GM12878 (cell line): ENCODE results near the gene TRIM4. TPM values are rescaled to one million over a fixed set of nuclear protein-coding genes. Genes with fewer than 3 reads are reported as not detected.

ENCODE experiments used
- ATAC-seq: fragments of 200-7000 bp; cut with Tn5 transposase; 3 replicates; pipeline ENCODE4 v1.9.1; 2020; ENCODE audit warnings: mild to moderate bottlenecking, moderate library complexity
- BruUV-seq: library from RNA; stranded (reverse); fragments of 400-500 nt; replicated peaks from 2 replicates; lab custom pipeline; 2021; lab: Mats Ljungman, UMichigan
- CTCF ChIA-PET: fragments of 300-600 bp; sonication (Branson Sonifier 250); formaldehyde crosslinking; extraction: SDS; loops from one replicate; lab custom pipeline; 2021; ENCODE audit warnings: inconsistent platforms; lab: Yijun Ruan, JAX
- POLR2A ChIA-PET: fragments of 350-600 bp; formaldehyde crosslinking; extraction: SDS; loops from one replicate; lab custom pipeline; 2021; ENCODE audit warnings: inconsistent platforms; lab: Charles Lee
- RAD21 ChIA-PET: fragments of 300-600 bp; sonication (Branson Sonifier 250); formaldehyde crosslinking; loops from one replicate; lab custom pipeline; 2023; ENCODE audit warnings: antibody characterized with exemption; ENCODE audit not compliant: unreplicated experiment; lab: Charles Lee
- SMC1A ChIA-PET: fragments of 300-600 bp; sonication (Branson Sonifier 250); formaldehyde crosslinking; loops from one replicate; lab custom pipeline; 2023; ENCODE audit not compliant: unreplicated experiment, uncharacterized antibody; lab: Charles Lee
- DNase-seq: peaks from one replicate; pipeline ENCODE4 v3.0.0-alpha.2; 2011; ENCODE audit warnings: low read depth, low spot score
- FAIRE-seq: peaks from 3 replicates; lab custom pipeline; 2011; peaks lifted over from hg19 to GRCh38; lab: Jason Lieb, UNC
- H2AFZ ChIP-seq: 2 replicates; pipeline ENCODE4 v1.6.0; 2011; ENCODE audit warnings: low read depth, low read length, control low read depth; ENCODE audit not compliant: control insufficient read depth
- H3K27ac ChIP-seq: 2 replicates; pipeline ENCODE4 v1.5.1; 2011; ENCODE audit warnings: control low read depth; ENCODE audit not compliant: control insufficient read depth, insufficient read depth
- H3K27me3 ChIP-seq, 2 experiments: replicated peaks in 1 of 2; 2 replicates each; pipeline versions ENCODE4 v1.6.0 to v1.6.1; 2011; ENCODE audit warnings: low read length in 1 of 2; ENCODE audit not compliant: control insufficient read depth in 2 of 2, insufficient read depth in 2 of 2
- H3K36me3 ChIP-seq, 2 experiments: 2 replicates each; pipeline ENCODE4 v1.5.1; 2011; ENCODE audit warnings: low read length in 1 of 2; ENCODE audit not compliant: control insufficient read depth in 2 of 2, insufficient read depth in 2 of 2
- H3K4me1 ChIP-seq: 2 replicates; pipeline ENCODE4 v1.6.1; 2011; ENCODE audit warnings: mild to moderate bottlenecking, low read length, moderate library complexity, mixed read lengths; ENCODE audit not compliant: control insufficient read depth, insufficient read depth
- H3K4me2 ChIP-seq: 2 replicates; pipeline ENCODE4 v1.6.0; 2011; ENCODE audit warnings: control low read depth; ENCODE audit not compliant: control insufficient read depth, insufficient read depth
- H3K4me3 ChIP-seq: fragments of 200-600 bp; sonication (generic); 2 replicates; pipeline ENCODE4 v1.5.1; 2016
- H3K79me2 ChIP-seq: 2 replicates; pipeline ENCODE4 v1.6.0; 2011; ENCODE audit warnings: low read length; ENCODE audit not compliant: control insufficient read depth, insufficient read depth
- H3K9ac ChIP-seq: 2 replicates; pipeline ENCODE4 v1.8.0; 2011; ENCODE audit warnings: low read length, control low read depth, mixed read lengths; ENCODE audit not compliant: control insufficient read depth, insufficient read depth
- H3K9me3 ChIP-seq: replicated peaks from 3 replicates; pipeline ENCODE4 v1.5.1; 2011; ENCODE audit warnings: mild to moderate bottlenecking, low read length; ENCODE audit not compliant: control insufficient read depth, insufficient read depth
- H4K20me1 ChIP-seq: 2 replicates; pipeline ENCODE4 v1.6.0; 2011; ENCODE audit not compliant: control insufficient read depth, insufficient read depth
- CBFB ChIP-seq: IDR thresholded peaks from 2 replicates; pipeline ENCODE4 v1.6.1; 2016; ENCODE audit warnings: antibody characterized with exemption, low read depth
- CREM ChIP-seq: IDR thresholded peaks from 2 replicates; pipeline ENCODE4 v1.6.1; 2014; ENCODE audit warnings: antibody characterized with exemption, low read depth
- DPF2 ChIP-seq: fragments of 450-650 bp; IDR thresholded peaks from 2 replicates; pipeline ENCODE4 v1.6.1; 2017; ENCODE audit warnings: mild to moderate bottlenecking
- GABPA ChIP-seq: IDR thresholded peaks from 2 replicates; pipeline ENCODE4 v1.6.1; 2014; ENCODE audit warnings: antibody characterized with exemption, low read depth, mild to moderate bottlenecking, inconsistent platforms
- HCFC1 ChIP-seq: fragments of 150-350 bp; IDR thresholded peaks from 2 replicates; pipeline ENCODE4 v1.6.1; 2014; ENCODE audit warnings: low read length
- IKZF1 ChIP-seq: fragments of 450-650 bp; conservative IDR thresholded peaks from 2 replicates; pipeline ENCODE4 v1.6.1; 2017; ENCODE audit warnings: antibody characterized with exemption, mild to moderate bottlenecking
- MYB ChIP-seq: fragments of 150-350 bp; IDR thresholded peaks from 2 replicates; pipeline ENCODE4 v1.6.1; 2014; ENCODE audit warnings: mild to moderate bottlenecking, low read depth, low read length, borderline replicate concordance
- NFXL1 ChIP-seq: fragments of 450-650 bp; IDR thresholded peaks from 2 replicates; pipeline ENCODE4 v1.6.1; 2017; ENCODE audit warnings: antibody characterized with exemption, mild to moderate bottlenecking, borderline replicate concordance
- NFYA ChIP-seq: IDR thresholded peaks from 2 replicates; pipeline ENCODE4 v1.6.1; 2011; ENCODE audit warnings: low read depth, mild to moderate bottlenecking, low read length, improper control_type of control experiment, borderline replicate concordance
- RELB ChIP-seq: fragments of 450-650 bp; IDR thresholded peaks from 2 replicates; pipeline ENCODE4 v1.6.1; 2017; ENCODE audit warnings: low read depth, mild to moderate bottlenecking, moderate library complexity
- RUNX3 ChIP-seq: IDR thresholded peaks from 2 replicates; pipeline ENCODE4 v1.6.1; 2012; ENCODE audit warnings: low read length, inconsistent platforms
- TCF12 ChIP-seq: IDR thresholded peaks from 2 replicates; pipeline ENCODE4 v1.6.1; 2011; ENCODE audit warnings: low read depth, mild to moderate bottlenecking, low read length
- ZBED1 ChIP-seq: IDR thresholded peaks from 2 replicates; pipeline ENCODE4 v1.6.1; 2016; ENCODE audit warnings: borderline replicate concordance
- ZNF274 ChIP-seq: IDR thresholded peaks from one replicate; pipeline ENCODE4 v1.8.0; 2011; ENCODE audit not compliant: insufficient read length, insufficient read depth
- ZSCAN29 ChIP-seq: fragments of 450-650 bp; IDR thresholded peaks from 2 replicates; pipeline ENCODE4 v1.6.1; 2017; ENCODE audit warnings: mild to moderate bottlenecking, moderate library complexity
- WGBS: methylation state at CpG from one replicate; pipeline ENCODE4 v1.1.6; 2016; ENCODE audit warnings: low lambda C conversion rate; ENCODE audit not compliant: insufficient replicate concordance, insufficient coverage; ENCODE audit errors: missing lambda C conversion rate; 5-methylcytosine and 5-hydroxymethylcytosine counted together
- in situ Hi-C: fragments of 300-500 bp; cut with MboI; formaldehyde crosslinking; loops from 9 replicates; pipeline ENCODE4 v1.14.3; 2018; ENCODE audit warnings: mixed read lengths
- intact Hi-C: fragments of 100-400 bp; cut with micrococcal nuclease; formaldehyde crosslinking; loops from one replicate; pipeline ENCODE4 v1.14.2; 2022; ENCODE audit not compliant: unreplicated experiment
- polyA plus RNA-seq, 11 experiments: library from polyadenylated mRNA; depleted of rRNA in 4 of 11; unstranded in 6 of 11; stranded (reverse) in 5 of 11; fragments of >200 nt; fragmentation: Nextera tagmentation in 4 of 11; fragmentation: Illumina TruSeq in 1 of 11; extraction: Ambion mirVana in 4 of 11; extraction: Trizol in 1 of 11; gene quantifications; 1 replicate in 1 of 11; 2 replicates in 10 of 11; pipeline versions ENCODE4 v1.2.1 to v1.2.3, GENCODE V29; 2011 to 2016; ENCODE audit warnings: inconsistent platforms in 2 of 11, missing spikeins in 2 of 11, low read depth in 1 of 11
- total RNA-seq, 4 experiments: library from RNA; depleted of rRNA in 3 of 4; stranded (reverse); fragments of >200 nt in 3 of 4; fragmentation: Illumina TruSeq in 1 of 4; extraction: Trizol in 1 of 4; gene quantifications; 2 replicates each; pipeline versions ENCODE4 v1.2.1 to v1.2.3, GENCODE V29; 2013 to 2021
- TF ChIP-seq, protein P1 (sequence below): fragments of 450-650 bp; formaldehyde crosslinking; IDR thresholded peaks from 2 replicates; pipeline ENCODE4 v1.5.0; 2022; ENCODE audit warnings: mild to moderate bottlenecking, missing genetic modification characterization
- TF ChIP-seq, protein P2 (sequence below): fragments of 450-650 bp; formaldehyde crosslinking; IDR thresholded peaks from 2 replicates; pipeline ENCODE4 v1.4.0; 2022; ENCODE audit warnings: mild to moderate bottlenecking, moderate library complexity

Gene TRIM4
- total and polyA plus RNA-seq, 10 of the 15 experiments (the other 5 are each of a cell fraction or from before 2014, with no cell fraction given) = 4.8 to 21.8 (median 17.9) TPM

- ChIA-PET POLR2A (no interaction called here), SMC1A (no interaction called here), CTCF (no interaction called here), RAD21 (no interaction called here)
- in situ Hi-C loops (no loop called here), intact Hi-C loops (no loop called here)
- no peak overlapping the region for H3K27ac ChIP-seq
- H3K36me3 ChIP-seq = peaks cover 9 to 31% of the 10 kb centered on the region in 2 experiments; a peak in 3 of 4 replicates
- WGBS = 100% methylated on average over 6 of the region's 6 CpGs
- H3K27me3 ChIP-seq = no peaks in the 10 kb centered on the region
- H4K20me1 ChIP-seq = no peaks in the 10 kb centered on the region
- H3K4me1 ChIP-seq = peaks cover 8% of the 10 kb centered on the region
- H3K9me3 ChIP-seq = no peaks in the 10 kb centered on the region
- no peak overlapping the region for H2AFZ ChIP-seq
- DNase-seq (no peak), ATAC-seq (no peak), FAIRE-seq (no peak)
- H3K79me2 ChIP-seq = no peaks in the 10 kb centered on the region
- no TSS peak for BruUV-seq
- TF ChIP-seq RELB (no peak), GABPA (no peak), NFYA (no peak), HCFC1 (no peak), RUNX3 (no peak), CBFB (no peak), MYB (no peak), ZBED1 (no peak), DPF2 (no peak), NFXL1 (no peak), ZSCAN29 (no peak), IKZF1 (no peak), CREM (no peak), ZNF274 (no peak), TCF12 (no peak)
- TF ChIP-seq, protein P1, sequence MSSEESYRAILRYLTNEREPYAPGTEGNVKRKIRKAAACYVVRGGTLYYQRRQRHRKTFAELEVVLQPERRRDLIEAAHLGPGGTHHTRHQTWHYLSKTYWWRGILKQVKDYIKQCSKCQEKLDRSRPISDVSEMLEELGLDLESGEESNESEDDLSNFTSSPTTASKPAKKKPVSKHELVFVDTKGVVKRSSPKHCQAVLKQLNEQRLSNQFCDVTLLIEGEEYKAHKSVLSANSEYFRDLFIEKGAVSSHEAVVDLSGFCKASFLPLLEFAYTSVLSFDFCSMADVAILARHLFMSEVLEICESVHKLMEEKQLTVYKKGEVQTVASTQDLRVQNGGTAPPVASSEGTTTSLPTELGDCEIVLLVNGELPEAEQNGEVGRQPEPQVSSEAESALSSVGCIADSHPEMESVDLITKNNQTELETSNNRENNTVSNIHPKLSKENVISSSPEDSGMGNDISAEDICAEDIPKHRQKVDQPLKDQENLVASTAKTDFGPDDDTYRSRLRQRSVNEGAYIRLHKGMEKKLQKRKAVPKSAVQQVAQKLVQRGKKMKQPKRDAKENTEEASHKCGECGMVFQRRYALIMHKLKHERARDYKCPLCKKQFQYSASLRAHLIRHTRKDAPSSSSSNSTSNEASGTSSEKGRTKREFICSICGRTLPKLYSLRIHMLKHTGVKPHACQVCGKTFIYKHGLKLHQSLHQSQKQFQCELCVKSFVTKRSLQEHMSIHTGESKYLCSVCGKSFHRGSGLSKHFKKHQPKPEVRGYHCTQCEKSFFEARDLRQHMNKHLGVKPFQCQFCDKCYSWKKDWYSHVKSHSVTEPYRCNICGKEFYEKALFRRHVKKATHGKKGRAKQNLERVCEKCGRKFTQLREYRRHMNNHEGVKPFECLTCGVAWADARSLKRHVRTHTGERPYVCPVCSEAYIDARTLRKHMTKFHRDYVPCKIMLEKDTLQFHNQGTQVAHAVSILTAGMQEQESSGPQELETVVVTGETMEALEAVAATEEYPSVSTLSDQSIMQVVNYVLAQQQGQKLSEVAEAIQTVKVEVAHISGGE (CRISPR knock-in tag) = no peak
- TF ChIP-seq, protein P2, sequence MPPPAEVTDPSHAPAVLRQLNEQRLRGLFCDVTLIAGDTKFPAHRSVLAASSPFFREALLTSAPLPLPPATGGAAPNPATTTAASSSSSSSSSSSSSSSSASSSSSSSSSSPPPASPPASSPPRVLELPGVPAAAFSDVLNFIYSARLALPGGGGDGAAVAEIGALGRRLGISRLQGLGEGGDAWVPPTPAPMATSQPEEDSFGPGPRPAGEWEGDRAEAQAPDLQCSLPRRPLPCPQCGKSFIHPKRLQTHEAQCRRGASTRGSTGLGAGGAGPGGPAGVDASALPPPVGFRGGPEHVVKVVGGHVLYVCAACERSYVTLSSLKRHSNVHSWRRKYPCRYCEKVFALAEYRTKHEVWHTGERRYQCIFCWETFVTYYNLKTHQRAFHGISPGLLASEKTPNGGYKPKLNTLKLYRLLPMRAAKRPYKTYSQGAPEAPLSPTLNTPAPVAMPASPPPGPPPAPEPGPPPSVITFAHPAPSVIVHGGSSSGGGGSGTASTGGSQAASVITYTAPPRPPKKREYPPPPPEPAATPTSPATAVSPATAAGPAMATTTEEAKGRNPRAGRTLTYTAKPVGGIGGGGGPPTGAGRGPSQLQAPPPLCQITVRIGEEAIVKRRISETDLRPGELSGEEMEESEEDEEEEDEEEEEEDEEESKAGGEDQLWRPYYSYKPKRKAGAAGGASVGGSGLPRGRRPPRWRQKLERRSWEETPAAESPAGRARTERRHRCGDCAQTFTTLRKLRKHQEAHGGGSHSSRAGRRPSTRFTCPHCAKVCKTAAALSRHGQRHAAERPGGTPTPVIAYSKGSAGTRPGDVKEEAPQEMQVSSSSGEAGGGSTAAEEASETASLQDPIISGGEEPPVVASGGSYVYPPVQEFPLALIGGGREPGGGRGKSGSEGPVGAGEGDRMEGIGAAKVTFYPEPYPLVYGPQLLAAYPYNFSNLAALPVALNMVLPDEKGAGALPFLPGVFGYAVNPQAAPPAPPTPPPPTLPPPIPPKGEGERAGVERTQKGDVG (CRISPR knock-in tag) = no peak
- H3K9ac ChIP-seq = no peak overlapping the region
- H3K4me2 ChIP-seq = no peak overlapping the region
- H3K4me3 ChIP-seq = no peak overlapping the region
Measured at GRCh38 chr7:99899830-99900519, 19.4 kb downstream of the TRIM4 start.
